ENCODE measurements around the gene PTPRN2.

Gene PTPRN2

GRCh38 chr7:157552295-157552993 is 1035.2 kb downstream of the PTPRN2 start:
- Mint-ChIP-seq H3K9me3 (no peaks in the 10 kb centered on the region), H3K27ac (peak overlapping the region; percentile 80 to 88), H3K27me3 (no peaks in the 10 kb centered on the region), H3K36me3 (ENCODE audit: insufficient read depth) (no peaks in the 10 kb centered on the region), H3K4me3 (no peak overlapping the region), H3K4me1 (ENCODE audit: low read depth in 2 of 2) (peaks cover 0 to 3% of the 10 kb centered on the region in 2 donors)
- DNase-seq, result no peak
- ATAC-seq (replicated peaks), result no peak

- no peaks in the 10 kb centered on the region for H3K27me3 Mint-ChIP-seq
- no peaks in the 10 kb centered on the region for H3K9me3 Mint-ChIP-seq
- no peak for DNase-seq
- ATAC-seq (replicated peaks), result no peak
- H3K4me1 Mint-ChIP-seq (ENCODE audit: low read depth in 2 of 2), result peaks cover 0 to 3% of the 10 kb centered on the region in 2 donors
- no peak overlapping the region for H3K4me3 Mint-ChIP-seq
- no peaks in the 10 kb centered on the region for H3K36me3 Mint-ChIP-seq (ENCODE audit: insufficient read depth)
- H3K27ac Mint-ChIP-seq, result peak overlapping the region; percentile 80 to 88
Measured at GRCh38 chr7:157551325-157552070, 1036.1 kb downstream of the PTPRN2 start.

- ATAC-seq (replicated peaks) (no peak), DNase-seq (no peak)
- H3K27me3 Mint-ChIP-seq, result no peaks in the 10 kb centered on the region
- H3K9me3 Mint-ChIP-seq, result no peaks in the 10 kb centered on the region
- H3K27ac Mint-ChIP-seq, result peak overlapping the region in 1 of 2 donors; percentile 80
- no peak overlapping the region for H3K4me3 Mint-ChIP-seq
- no peaks in the 10 kb centered on the region for H3K36me3 Mint-ChIP-seq (ENCODE audit: insufficient read depth)
- peaks cover 0 to 3% of the 10 kb centered on the region in 2 donors for H3K4me1 Mint-ChIP-seq (ENCODE audit: low read depth in 2 of 2)
Measured at GRCh38 chr7:157550300-157551275, 1037.0 kb downstream of the PTPRN2 start.

- Mint-ChIP-seq H3K9me3 (no peaks in the 10 kb centered on the region), H3K27ac (no peak overlapping the region), H3K4me3 (no peak overlapping the region), H3K36me3 (ENCODE audit: insufficient read depth) (no peaks in the 10 kb centered on the region), H3K4me1 (ENCODE audit: low read depth in 2 of 2) (peaks cover 0 to 5% of the 10 kb centered on the region in 2 donors), H3K27me3 (no peaks in the 10 kb centered on the region)
- ATAC-seq (replicated peaks) (no peak), DNase-seq (no peak)
Measured at GRCh38 chr7:157549612-157550299, 1037.9 kb downstream of the PTPRN2 start.

GRCh38 chr7:157548691-157549303 is 1038.8 kb downstream of the PTPRN2 start:
- no peaks in the 10 kb centered on the region for H3K9me3 Mint-ChIP-seq
- peaks cover 5 to 9% of the 10 kb centered on the region in 2 donors for H3K4me1 Mint-ChIP-seq (ENCODE audit: low read depth in 2 of 2)
- no peaks in the 10 kb centered on the region for H3K36me3 Mint-ChIP-seq (ENCODE audit: insufficient read depth)
- DNase-seq (no peak), ATAC-seq (replicated peaks) (no peak)
- H3K4me3 Mint-ChIP-seq, result no peak overlapping the region
- no peaks in the 10 kb centered on the region for H3K27me3 Mint-ChIP-seq
- no peak overlapping the region for H3K27ac Mint-ChIP-seq

- DNase-seq, result no peak
- no peaks in the 10 kb centered on the region for H3K9me3 Mint-ChIP-seq
- no peaks in the 10 kb centered on the region for H3K27me3 Mint-ChIP-seq
- H3K4me1 Mint-ChIP-seq (ENCODE audit: low read depth in 2 of 2), result peaks cover 5 to 9% of the 10 kb centered on the region in 2 donors
- no peaks in the 10 kb centered on the region for H3K36me3 Mint-ChIP-seq (ENCODE audit: insufficient read depth)
- no peak for ATAC-seq (replicated peaks)
- no peak overlapping the region for H3K4me3 Mint-ChIP-seq
- peak overlapping the region in 1 of 2 donors; percentile 55 for H3K27ac Mint-ChIP-seq
Measured at GRCh38 chr7:157547611-157548010, 1040.0 kb downstream of the PTPRN2 start.

- Mint-ChIP-seq H3K4me3 (no peak overlapping the region), H3K9me3 (no peaks in the 10 kb centered on the region), H3K27me3 (no peaks in the 10 kb centered on the region), H3K27ac (no peak overlapping the region), H3K4me1 (ENCODE audit: low read depth in 2 of 2) (peaks cover 5 to 9% of the 10 kb centered on the region in 2 donors), H3K36me3 (ENCODE audit: insufficient read depth) (no peaks in the 10 kb centered on the region)
- DNase-seq (no peak), ATAC-seq (replicated peaks) (no peak)
Measured at GRCh38 chr7:157547102-157547501, 1040.5 kb downstream of the PTPRN2 start.

GRCh38 chr7:157545681-157546060 is 1042.0 kb downstream of the PTPRN2 start:
- H3K4me1 Mint-ChIP-seq (ENCODE audit: low read depth in 2 of 2), result peaks cover 5 to 6% of the 10 kb centered on the region in 2 donors

GRCh38 chr7:157544980-157545680 is 1042.5 kb downstream of the PTPRN2 start:
- Mint-ChIP-seq H3K27ac (peak overlapping the region in 1 of 2 donors; percentile 8), H3K4me1 (ENCODE audit: low read depth in 2 of 2) (peaks cover 5 to 6% of the 10 kb centered on the region in 2 donors), H3K9me3 (no peaks in the 10 kb centered on the region), H3K36me3 (ENCODE audit: insufficient read depth) (no peaks in the 10 kb centered on the region), H3K4me3 (no peak overlapping the region), H3K27me3 (peaks cover 0 to 11% of the 10 kb centered on the region in 2 donors)
- DNase-seq (no peak), ATAC-seq (replicated peaks) (no peak)

More at GRCh38 chr7:157545681-157546060, 1042.0 kb downstream of the PTPRN2 start:
- no peaks in the 10 kb centered on the region for H3K9me3 Mint-ChIP-seq
- DNase-seq, result no peak
- H3K27me3 Mint-ChIP-seq, result peaks cover 0 to 11% of the 10 kb centered on the region in 2 donors
- ATAC-seq (replicated peaks), result no peak
- no peak overlapping the region for H3K4me3 Mint-ChIP-seq
- no peaks in the 10 kb centered on the region for H3K36me3 Mint-ChIP-seq (ENCODE audit: insufficient read depth)
- H3K27ac Mint-ChIP-seq, result no peak overlapping the region

- Mint-ChIP-seq H3K27me3 (peaks cover 0 to 11% of the 10 kb centered on the region in 2 donors), H3K9me3 (no peaks in the 10 kb centered on the region), H3K36me3 (ENCODE audit: insufficient read depth) (no peaks in the 10 kb centered on the region), H3K27ac (no peak overlapping the region), H3K4me3 (no peak overlapping the region), H3K4me1 (ENCODE audit: low read depth in 2 of 2) (peaks cover 5 to 6% of the 10 kb centered on the region in 2 donors)
- no peak for ATAC-seq (replicated peaks)
- DNase-seq, result no peak
Measured at GRCh38 chr7:157544226-157544625, 1043.4 kb downstream of the PTPRN2 start.

- Mint-ChIP-seq H3K36me3 (ENCODE audit: insufficient read depth) (no peaks in the 10 kb centered on the region), H3K27ac (no peak overlapping the region), H3K4me1 (ENCODE audit: low read depth in 2 of 2) (peaks cover 5 to 6% of the 10 kb centered on the region in 2 donors), H3K9me3 (no peaks in the 10 kb centered on the region), H3K27me3 (peaks cover 0 to 11% of the 10 kb centered on the region in 2 donors), H3K4me3 (no peak overlapping the region)
- ATAC-seq (replicated peaks), result no peak
- DNase-seq, result no peak
Measured at GRCh38 chr7:157543791-157544190, 1043.8 kb downstream of the PTPRN2 start.

- peaks cover 5 to 6% of the 10 kb centered on the region in 2 donors for H3K4me1 Mint-ChIP-seq (ENCODE audit: low read depth in 2 of 2)
- no peaks in the 10 kb centered on the region for H3K9me3 Mint-ChIP-seq
- no peak overlapping the region for H3K4me3 Mint-ChIP-seq
- DNase-seq (no peak), ATAC-seq (replicated peaks) (no peak)
- no peaks in the 10 kb centered on the region for H3K36me3 Mint-ChIP-seq (ENCODE audit: insufficient read depth)
- H3K27me3 Mint-ChIP-seq, result peaks cover 0 to 14% of the 10 kb centered on the region in 2 donors
- H3K27ac Mint-ChIP-seq, result no peak overlapping the region
Measured at GRCh38 chr7:157543276-157543675, 1044.3 kb downstream of the PTPRN2 start.

Measured in effector memory CD8-positive, alpha-beta T cell (primary cell).